HL-60 (cell line): Measurements from ENCODE around the gene ZNF805.

Experiments
- DNase-seq, 2 experiments: peaks; one replicate each; pipeline ENCODE4 v3.0.0-alpha.2; 2010 to 2020; ENCODE audit warnings: low read depth in 1 of 2, low spot score in 1 of 2
- H3K27ac ChIP-seq: fragments of 250-450 bp; sonication (Bioruptor Pico); replicated peaks from 2 replicates; pipeline ENCODE4 v1.5.1; 2020; ENCODE audit warnings: mild to moderate bottlenecking, moderate library complexity
- H3K27me3 ChIP-seq: fragments of 250-450 bp; sonication (Bioruptor Pico); 2 replicates; pipeline ENCODE4 v1.5.1; 2021; ENCODE audit warnings: mild to moderate bottlenecking, moderate library complexity; ENCODE audit not compliant: insufficient read depth, poor library complexity, severe bottlenecking
- H3K4me3 ChIP-seq: replicated peaks from 2 replicates; pipeline ENCODE4 v1.5.1; 2011; ENCODE audit warnings: mild to moderate bottlenecking, control low read depth, low read length; ENCODE audit not compliant: insufficient read depth
- CTCF ChIP-seq: IDR thresholded peaks from one replicate; pipeline ENCODE4 v1.5.1; 2011; ENCODE audit warnings: low read length, control low read depth, inconsistent platforms; ENCODE audit not compliant: insufficient read depth
- GABPA ChIP-seq: IDR thresholded peaks from 2 replicates; pipeline ENCODE4 v1.6.1; 2012; ENCODE audit warnings: low read depth
- POLR2AphosphoS5 ChIP-seq: IDR thresholded peaks from 2 replicates; pipeline ENCODE4 v1.6.1; 2012; ENCODE audit warnings: low read depth
- REST ChIP-seq: IDR thresholded peaks from 2 replicates; pipeline ENCODE4 v1.6.1; 2012; ENCODE audit warnings: low read depth; ENCODE audit not compliant: insufficient replicate concordance
- SPI1 ChIP-seq: IDR thresholded peaks from 2 replicates; pipeline ENCODE4 v1.6.1; 2012; ENCODE audit warnings: low read depth, mild to moderate bottlenecking, borderline replicate concordance

The ZNF805 gene

GRCh38 chr19:57302727-57303401 is 62.4 kb downstream of the ZNF805 start:
- Histone ChIP-seq H3K4me3 (no peak overlapping the region), H3K27me3 (no peaks in the 10 kb centered on the region), H3K27ac (no peak overlapping the region)
- no peak for DNase-seq
- TF ChIP-seq CTCF (no peak), SPI1 (no peak), POLR2AphosphoS5 (no peak), REST (no peak), GABPA (no peak)
